H1 (cell line): ENCODE results near the gene CERS3.

Experiments
- CBX8 ChIP-seq: fragments of 300-800, 300-1000 bp; sonication (generic); IDR thresholded peaks from 2 replicates; pipeline ENCODE4 v1.7.1; 2016; ENCODE audit warnings: low read depth, low read length, borderline replicate concordance
- CEBPB ChIP-seq: IDR thresholded peaks from 2 replicates; pipeline ENCODE4 v1.6.1; 2012; ENCODE audit warnings: low read depth, low read length
- CTCF ChIP-seq, 3 experiments: IDR thresholded peaks; 1 replicate in 2 of 3; 2 replicates in 1 of 3; pipeline versions ENCODE4 v1.5.1 to v1.6.1; 2011; ENCODE audit warnings: low read length in 3 of 3, mild to moderate bottlenecking in 3 of 3, inconsistent platforms in 2 of 3, low read depth in 1 of 3, moderate library complexity in 1 of 3; ENCODE audit not compliant: insufficient read depth in 1 of 3; ENCODE audit errors: control extremely low read depth in 1 of 3
- EZH2 ChIP-seq: fragments of 200-600 bp; sonication (generic); IDR thresholded peaks from 2 replicates; pipeline ENCODE4 v1.7.1; 2012; ENCODE audit warnings: low read depth, mild to moderate bottlenecking, moderate library complexity, low read length, inconsistent platforms; ENCODE audit not compliant: severe bottlenecking
- JUN ChIP-seq: IDR thresholded peaks from 2 replicates; pipeline ENCODE4 v1.6.1; 2011; ENCODE audit warnings: low read depth, mild to moderate bottlenecking, improper control_type of control experiment, low read length
- MAX ChIP-seq: IDR thresholded peaks from 2 replicates; pipeline ENCODE4 v1.6.1; 2012; ENCODE audit warnings: inconsistent platforms
- RAD21 ChIP-seq, 2 experiments: IDR thresholded peaks in 1 of 2; conservative IDR thresholded peaks in 1 of 2; 2 replicates each; pipeline ENCODE4 v1.6.1; 2011; ENCODE audit warnings: low read depth in 2 of 2, low read length in 2 of 2, improper control_type of control experiment in 1 of 2, inconsistent platforms in 1 of 2, mild to moderate bottlenecking in 1 of 2, moderate library complexity in 1 of 2

GRCh38 chr15:100495861-100496260 is 32.9 kb downstream of the CERS3 start:
- TF ChIP-seq JUN (no peak), CTCF (IDR thresholded peaks at IDR 0.05; ENCODE audit: control extremely low read depth in 1 of 3, insufficient read depth in 1 of 3, low read depth in 1 of 3, low read length in 3 of 3) (no peak), CBX8 (no peak), CEBPB (no peak), EZH2 (no peak), MAX (no peak), RAD21 (IDR thresholded peaks at IDR 0.05 in 1 of 2, conservative IDR thresholded peaks at IDR 0.05 in 1 of 2; ENCODE audit: low read depth in 2 of 2, low read length in 2 of 2) (no peak)
